ENCODE results near the gene RBM38. TPM values are rescaled to one million over a fixed set of nuclear protein-coding genes. Genes with fewer than 3 reads are reported as not detected.

Gene RBM38
- total and polyA plus RNA-seq, 2 of the 13 experiments (the other 11 are each of a cell fraction or from before 2014, with no cell fraction given), result 24.2 to 34.2 TPM

DNA sequence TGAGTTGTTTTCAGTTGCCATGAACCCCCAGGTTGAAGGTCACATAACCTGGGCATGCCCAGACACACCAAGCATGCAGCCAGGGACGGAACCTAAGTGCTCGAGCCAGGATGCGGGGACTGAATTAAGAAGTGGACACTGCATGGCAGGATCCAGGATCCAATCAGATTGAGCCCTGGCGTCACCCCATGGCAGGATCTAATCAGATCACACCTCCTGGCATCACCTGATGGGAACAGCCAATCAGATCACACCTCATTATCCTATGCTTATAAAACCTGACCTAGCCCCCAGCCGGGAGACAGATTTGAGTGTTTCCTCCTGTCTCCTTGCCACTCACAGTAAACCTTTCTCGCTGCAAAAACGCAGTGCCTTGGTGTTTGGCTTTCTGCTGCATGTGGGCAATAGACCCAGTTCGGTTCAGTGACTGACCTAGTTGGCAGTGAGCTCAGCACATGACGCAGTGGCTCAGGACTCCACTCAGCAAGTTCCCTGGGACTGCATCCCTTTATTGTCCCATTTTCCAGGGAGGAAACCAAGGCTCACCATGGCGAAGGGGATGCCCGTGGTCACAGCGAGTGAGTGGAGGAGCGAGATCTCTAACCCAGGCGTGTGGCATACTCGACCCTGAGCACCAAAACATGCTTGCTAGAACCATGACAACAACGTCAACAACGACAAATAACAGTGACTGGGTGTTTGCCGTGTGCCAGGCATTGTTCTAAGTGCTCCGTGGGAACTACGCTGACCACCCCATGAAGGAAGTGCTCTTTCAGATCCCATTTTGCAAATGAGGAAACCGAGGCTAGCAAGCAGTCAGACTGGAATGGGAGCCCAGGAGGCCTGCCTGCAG lies 66.3 kb downstream of the RBM38 start:
- no peak for ATAC-seq
- Histone ChIP-seq H3K79me2 (ENCODE audit: insufficient read depth, low read length) (no peaks in the 10 kb centered on the region), H3K4me2 (ENCODE audit: low read depth, low read length) (no peak overlapping the region), H3K9me3 (ENCODE audit: low read length) (0 out of 2 replicates have a peak, but pooled peaks cover 5% of the 10 kb centered on the region), H4K20me1 (ENCODE audit: insufficient read depth, low read length) (no peaks in the 10 kb centered on the region), H3K4me3 (replicated peaks in 1 of 3; ENCODE audit: insufficient read depth in 1 of 3, low read depth in 2 of 3, low read length in 3 of 3) (no peak overlapping the region), H2AFZ (ENCODE audit: low read length) (no peak overlapping the region), H3K4me1 (ENCODE audit: insufficient read depth, low read length) (peaks cover 9% of the 10 kb centered on the region), H3K27ac (ENCODE audit: extremely low read length, insufficient read depth, low read length) (no peak overlapping the region), H3K36me3 (replicated peaks in 1 of 2; ENCODE audit: control insufficient read depth in 1 of 2, insufficient read depth in 2 of 2, low read length in 2 of 2) (no peaks in the 10 kb centered on the region), H3K27me3 (ENCODE audit: control insufficient read depth in 1 of 2, insufficient read depth in 2 of 2, low read length in 2 of 2) (peaks cover 3 to 42% of the 10 kb centered on the region in 2 experiments; a peak in 4 of 5 replicates), H3K9ac (ENCODE audit: insufficient read depth, low read depth, low read length) (no peak overlapping the region)
- FAIRE-seq, result no peak
- intact Hi-C loops (cut with micrococcal nuclease; ENCODE audit: unreplicated experiment) (no loop called here), in situ Hi-C loops (cut with HindIII; ENCODE audit: extremely low pct_ligation_motif_present, low pct_unique_long_range_greater_than_20kb) (no loop called here)
- WGBS (ENCODE audit: low lambda C conversion rate), result 61% methylated on average over 21 of the region's 21 CpGs
- no TSS peak for BruUV-seq (replicated peaks)
- no peak for DNase-seq (ENCODE audit: low spot score)
- POLR2A ChIA-PET, result no interaction called here
- CTCF ChIA-PET (ENCODE audit: low intra/inter-chr PET ratio, low total read pairs), result no interaction called here
- TF ChIP-seq NFYB (CRISPR knock-in tag; IDR thresholded peaks at IDR 0.05) (peak; percentile 46; the same call in 1 of the 2 replicates), ZXDC (CRISPR knock-in tag; IDR thresholded peaks at IDR 0.05) (0 out of 2 replicates have a peak, but pooled peaks have one; percentile 23), ARHGAP35 (CRISPR knock-in tag; IDR thresholded peaks at IDR 0.05; ENCODE audit: borderline replicate concordance) (no peak), SRSF1 (optimal IDR thresholded peaks at IDR 0.05; ENCODE audit: low read depth, low read length) (no peak), CBX5 (CRISPR knock-in tag; IDR thresholded peaks at IDR 0.05; ENCODE audit: borderline replicate concordance) (no peak), TMF1 (CRISPR knock-in tag; IDR thresholded peaks at IDR 0.05; ENCODE audit: low read depth) (no peak), RFX1 (IDR thresholded peaks at IDR 0.05) (0 out of 2 replicates have a peak, but pooled peaks have one; percentile 8), MAF1 (CRISPR knock-in tag; IDR thresholded peaks at IDR 0.05; ENCODE audit: borderline replicate concordance) (no peak), NCOR1 (IDR thresholded peaks at IDR 0.05; ENCODE audit: borderline replicate concordance, low read length) (no peak), SOX13 (IDR thresholded peaks at IDR 0.05) (no peak), SOX13 (CRISPR knock-in tag; conservative IDR thresholded peaks at IDR 0.05 in 1 of 2, IDR thresholded peaks at IDR 0.05 in 1 of 2) (no peak)
- TF ChIP-seq, protein P1, sequence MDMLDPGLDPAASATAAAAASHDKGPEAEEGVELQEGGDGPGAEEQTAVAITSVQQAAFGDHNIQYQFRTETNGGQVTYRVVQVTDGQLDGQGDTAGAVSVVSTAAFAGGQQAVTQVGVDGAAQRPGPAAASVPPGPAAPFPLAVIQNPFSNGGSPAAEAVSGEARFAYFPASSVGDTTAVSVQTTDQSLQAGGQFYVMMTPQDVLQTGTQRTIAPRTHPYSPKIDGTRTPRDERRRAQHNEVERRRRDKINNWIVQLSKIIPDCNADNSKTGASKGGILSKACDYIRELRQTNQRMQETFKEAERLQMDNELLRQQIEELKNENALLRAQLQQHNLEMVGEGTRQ (IDR thresholded peaks at IDR 0.05; ENCODE audit: low read depth, low read length), result peak; percentile 35; the same call in 1 of the 2 replicates
- TF ChIP-seq, protein P1 (CRISPR knock-in tag; IDR thresholded peaks at IDR 0.05; ENCODE audit: borderline replicate concordance), result no peak
- TF ChIP-seq, protein P2, sequence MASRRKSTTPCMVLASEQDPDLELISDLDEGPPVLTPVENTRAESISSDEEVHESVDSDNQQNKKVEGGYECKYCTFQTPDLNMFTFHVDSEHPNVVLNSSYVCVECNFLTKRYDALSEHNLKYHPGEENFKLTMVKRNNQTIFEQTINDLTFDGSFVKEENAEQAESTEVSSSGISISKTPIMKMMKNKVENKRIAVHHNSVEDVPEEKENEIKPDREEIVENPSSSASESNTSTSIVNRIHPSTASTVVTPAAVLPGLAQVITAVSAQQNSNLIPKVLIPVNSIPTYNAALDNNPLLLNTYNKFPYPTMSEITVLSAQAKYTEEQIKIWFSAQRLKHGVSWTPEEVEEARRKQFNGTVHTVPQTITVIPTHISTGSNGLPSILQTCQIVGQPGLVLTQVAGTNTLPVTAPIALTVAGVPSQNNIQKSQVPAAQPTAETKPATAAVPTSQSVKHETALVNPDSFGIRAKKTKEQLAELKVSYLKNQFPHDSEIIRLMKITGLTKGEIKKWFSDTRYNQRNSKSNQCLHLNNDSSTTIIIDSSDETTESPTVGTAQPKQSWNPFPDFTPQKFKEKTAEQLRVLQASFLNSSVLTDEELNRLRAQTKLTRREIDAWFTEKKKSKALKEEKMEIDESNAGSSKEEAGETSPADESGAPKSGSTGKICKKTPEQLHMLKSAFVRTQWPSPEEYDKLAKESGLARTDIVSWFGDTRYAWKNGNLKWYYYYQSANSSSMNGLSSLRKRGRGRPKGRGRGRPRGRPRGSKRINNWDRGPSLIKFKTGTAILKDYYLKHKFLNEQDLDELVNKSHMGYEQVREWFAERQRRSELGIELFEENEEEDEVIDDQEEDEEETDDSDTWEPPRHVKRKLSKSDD (CRISPR knock-in tag; IDR thresholded peaks at IDR 0.05; ENCODE audit: low read depth), result no peak
